ENCODE data around the gene MVD.

MVD gene

GRCh38 chr16:88653596-88654362 is 9.1 kb downstream of the MVD start:
- no peak for DNase-seq

- DNase-seq: no peak
Observed at GRCh38 chr16:88653101-88653500, 9.8 kb downstream of the MVD start.

GRCh38 chr16:88652762-88653063 is 10.2 kb downstream of the MVD start:
- DNase-seq: no peak

- no peak for DNase-seq
Observed at GRCh38 chr16:88651989-88652761, 10.7 kb downstream of the MVD start.

- DNase-seq: no peak
Observed at GRCh38 chr16:88651276-88651988, 11.5 kb downstream of the MVD start.

GRCh38 chr16:88650749-88651275 is 12.1 kb downstream of the MVD start, which contains the start of gene CYBA:
Gene CYBA, minus strand, starts transcription at chr16:88651053. Its CDS starts 40 bp downstream, at chr16:88651013.
- no peak for DNase-seq

- DNase-seq: no peak
Observed at GRCh38 chr16:88649924-88650748, 12.8 kb downstream of the MVD start.

GRCh38 chr16:88649195-88649923 is 13.5 kb downstream of the MVD start:
- DNase-seq: peak; percentile 61 to 81

- no peak for DNase-seq
Observed at GRCh38 chr16:88647178-88648070, 15.5 kb downstream of the MVD start.

GRCh38 chr16:88646345-88647034 is 16.4 kb downstream of the MVD start:
- no peak for DNase-seq

- DNase-seq: no peak
Observed at GRCh38 chr16:88645941-88646340, 16.9 kb downstream of the MVD start.

- no peak for DNase-seq
Observed at GRCh38 chr16:88645455-88645854, 17.4 kb downstream of the MVD start.

- no peak for DNase-seq
Observed at GRCh38 chr16:88643644-88643932, 19.3 kb downstream of the MVD start.

- no peak for DNase-seq
Observed at GRCh38 chr16:88642881-88643643, 19.8 kb downstream of the MVD start.

GRCh38 chr16:88640498-88641247 is 22.2 kb downstream of the MVD start:
- DNase-seq: no peak

GRCh38 chr16:88640039-88640495 is 22.8 kb downstream of the MVD start:
- DNase-seq: no peak

- no peak for DNase-seq
Observed at GRCh38 chr16:88639231-88640038, 23.5 kb downstream of the MVD start.

All from NCI-H524 (cell line).